ENCODE results near the gene UBE2D3. TPM values are rescaled to one million over a fixed set of nuclear protein-coding genes. Genes with fewer than 3 reads are reported as not detected.
A peak's percentile ranks its signal among the peaks of the same experiment; 100 is the strongest.

Gene UBE2D3
- total RNA-seq, 3 donors from 2014 or later = 374 to 405 (median 392) TPM

- DNase-seq (ENCODE audit: low spot score in 2 of 2) = no peak
- H3K9me3 ChIP-seq = no peaks in the 10 kb centered on the region
- TF ChIP-seq POLR2AphosphoS5 (IDR thresholded peaks at IDR 0.05) = no peak
- no peak for TF ChIP-seq CTCF (IDR thresholded peaks at IDR 0.05)
- no peaks in the 10 kb centered on the region for H3K27me3 ChIP-seq
- H3K36me3 ChIP-seq = no peaks in the 10 kb centered on the region
- H3K4me1 ChIP-seq = peaks cover 0 to 5% of the 10 kb centered on the region in 2 donors
- intact Hi-C loops (cut with DNase I; ENCODE audit: low total_unique reads) = no loop called here
- H3K27ac ChIP-seq = no peak overlapping the region
- H3K4me3 ChIP-seq = no peak overlapping the region
Observed at GRCh38 chr4:102832105-102832504, 4.8 kb upstream of the UBE2D3 start.

GRCh38 chr4:102829803-102830202 lies 2.5 kb upstream of the UBE2D3 start:
- no peak for DNase-seq (ENCODE audit: low spot score in 2 of 2)
- no peak for TF ChIP-seq POLR2AphosphoS5 (IDR thresholded peaks at IDR 0.05)
- no peak for TF ChIP-seq CTCF (IDR thresholded peaks at IDR 0.05)
- Histone ChIP-seq H3K27ac (no peak overlapping the region), H3K9me3 (no peaks in the 10 kb centered on the region), H3K4me1 (peaks cover 0 to 5% of the 10 kb centered on the region in 2 donors), H3K36me3 (no peaks in the 10 kb centered on the region), H3K27me3 (no peaks in the 10 kb centered on the region), H3K4me3 (no peak overlapping the region)
- intact Hi-C loops (cut with DNase I; ENCODE audit: low total_unique reads) = no loop called here

GRCh38 chr4:102828497-102828808 lies 1.1 kb upstream of the UBE2D3 start:
- peak overlapping the region; percentile 66 to 91 (median 67) for H3K4me3 ChIP-seq
- DNase-seq (ENCODE audit: low spot score in 2 of 2) = no peak
- peaks cover 0 to 13% of the 10 kb centered on the region in 2 donors for H3K4me1 ChIP-seq
- H3K27ac ChIP-seq = peak overlapping the region; percentile 100
- no peaks in the 10 kb centered on the region for H3K36me3 ChIP-seq
- no peaks in the 10 kb centered on the region for H3K27me3 ChIP-seq
- no peak for TF ChIP-seq CTCF (IDR thresholded peaks at IDR 0.05)
- no peak for TF ChIP-seq POLR2A (IDR thresholded peaks at IDR 0.05)
- no peak for TF ChIP-seq POLR2AphosphoS5 (IDR thresholded peaks at IDR 0.05)
- intact Hi-C loops (cut with DNase I; ENCODE audit: low total_unique reads) = no loop called here
- no peaks in the 10 kb centered on the region for H3K9me3 ChIP-seq

GRCh38 chr4:102827674-102828496 lies 534 bp upstream of the UBE2D3 start:
- Histone ChIP-seq H3K36me3 (no peaks in the 10 kb centered on the region), H3K4me1 (peaks cover 0 to 17% of the 10 kb centered on the region in 2 donors), H3K27me3 (no peaks in the 10 kb centered on the region), H3K4me3 (peak overlapping the region; percentile 66 to 91 (median 67)), H3K9me3 (no peaks in the 10 kb centered on the region), H3K27ac (peak overlapping the region; percentile 100)
- intact Hi-C loops (cut with DNase I; ENCODE audit: low total_unique reads) = no loop called here
- peak; percentile 97 to 99 for DNase-seq (ENCODE audit: low spot score in 2 of 2)
- peak; percentile 60 to 83 (median 81) for TF ChIP-seq POLR2AphosphoS5 (IDR thresholded peaks at IDR 0.05)
- TF ChIP-seq POLR2A (IDR thresholded peaks at IDR 0.05) = peak; percentile 43
- TF ChIP-seq CTCF (IDR thresholded peaks at IDR 0.05) = peak in 1 of 3 donors; percentile 7

GRCh38 chr4:102826105-102826889 lies 1.1 kb downstream of the UBE2D3 start:
- Histone ChIP-seq H3K4me3 (peak overlapping the region; percentile 66 to 91 (median 67)), H3K36me3 (no peaks in the 10 kb centered on the region), H3K9me3 (no peaks in the 10 kb centered on the region), H3K4me1 (peaks cover 0 to 25% of the 10 kb centered on the region in 2 donors), H3K27ac (peak overlapping the region; percentile 100), H3K27me3 (no peaks in the 10 kb centered on the region)
- no peak for DNase-seq (ENCODE audit: low spot score in 2 of 2)
- TF ChIP-seq POLR2AphosphoS5 (IDR thresholded peaks at IDR 0.05) (no peak), CTCF (IDR thresholded peaks at IDR 0.05) (no peak), POLR2A (IDR thresholded peaks at IDR 0.05) (no peak)
- intact Hi-C loops (cut with DNase I; ENCODE audit: low total_unique reads) = no loop called here

All from breast epithelium (tissue), 4 donors.